ENCODE measurements around the gene CAMSAP3.

Gene CAMSAP3

DNA sequence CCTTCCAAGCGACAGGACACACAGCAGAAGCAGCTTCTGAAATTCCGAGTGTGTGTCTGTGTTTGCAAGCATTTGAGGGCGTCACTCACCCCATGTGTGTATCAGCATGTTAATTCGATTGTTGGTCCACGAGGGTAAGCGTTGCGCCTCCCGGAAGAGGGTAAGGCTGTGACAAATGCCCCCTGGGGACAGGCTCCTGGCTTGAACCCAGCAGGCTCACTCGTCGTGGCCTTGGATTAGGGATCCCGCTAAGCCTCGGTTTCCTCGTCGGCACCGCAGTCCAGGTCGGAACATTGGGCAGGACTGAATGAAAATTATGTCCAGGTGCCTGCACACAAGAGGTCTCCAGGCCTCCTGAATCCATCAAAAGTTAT, 40.6 kb downstream of the CAMSAP3 start:
- TF ChIP-seq, protein P1, sequence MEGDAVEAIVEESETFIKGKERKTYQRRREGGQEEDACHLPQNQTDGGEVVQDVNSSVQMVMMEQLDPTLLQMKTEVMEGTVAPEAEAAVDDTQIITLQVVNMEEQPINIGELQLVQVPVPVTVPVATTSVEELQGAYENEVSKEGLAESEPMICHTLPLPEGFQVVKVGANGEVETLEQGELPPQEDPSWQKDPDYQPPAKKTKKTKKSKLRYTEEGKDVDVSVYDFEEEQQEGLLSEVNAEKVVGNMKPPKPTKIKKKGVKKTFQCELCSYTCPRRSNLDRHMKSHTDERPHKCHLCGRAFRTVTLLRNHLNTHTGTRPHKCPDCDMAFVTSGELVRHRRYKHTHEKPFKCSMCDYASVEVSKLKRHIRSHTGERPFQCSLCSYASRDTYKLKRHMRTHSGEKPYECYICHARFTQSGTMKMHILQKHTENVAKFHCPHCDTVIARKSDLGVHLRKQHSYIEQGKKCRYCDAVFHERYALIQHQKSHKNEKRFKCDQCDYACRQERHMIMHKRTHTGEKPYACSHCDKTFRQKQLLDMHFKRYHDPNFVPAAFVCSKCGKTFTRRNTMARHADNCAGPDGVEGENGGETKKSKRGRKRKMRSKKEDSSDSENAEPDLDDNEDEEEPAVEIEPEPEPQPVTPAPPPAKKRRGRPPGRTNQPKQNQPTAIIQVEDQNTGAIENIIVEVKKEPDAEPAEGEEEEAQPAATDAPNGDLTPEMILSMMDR (IDR thresholded peaks at IDR 0.05) = no peak
- peaks cover 0 to 17% (median 1%) of the 10 kb centered on the region in 4 donors for H3K4me1 ChIP-seq
- H3K9me3 ChIP-seq = no peaks in the 10 kb centered on the region
- no peak overlapping the region for H3K4me3 ChIP-seq
- peaks cover 0 to 42% of the 10 kb centered on the region in 2 donors for H3K27me3 ChIP-seq
- H3K27ac ChIP-seq = no peak overlapping the region
- DNase-seq = no peak
- peaks cover 0 to 18% (median 0%) of the 10 kb centered on the region in 3 donors for H3K36me3 ChIP-seq
- intact Hi-C loops (cut with DNase I; ENCODE audit: low total_unique reads) = no loop called here

DNA sequence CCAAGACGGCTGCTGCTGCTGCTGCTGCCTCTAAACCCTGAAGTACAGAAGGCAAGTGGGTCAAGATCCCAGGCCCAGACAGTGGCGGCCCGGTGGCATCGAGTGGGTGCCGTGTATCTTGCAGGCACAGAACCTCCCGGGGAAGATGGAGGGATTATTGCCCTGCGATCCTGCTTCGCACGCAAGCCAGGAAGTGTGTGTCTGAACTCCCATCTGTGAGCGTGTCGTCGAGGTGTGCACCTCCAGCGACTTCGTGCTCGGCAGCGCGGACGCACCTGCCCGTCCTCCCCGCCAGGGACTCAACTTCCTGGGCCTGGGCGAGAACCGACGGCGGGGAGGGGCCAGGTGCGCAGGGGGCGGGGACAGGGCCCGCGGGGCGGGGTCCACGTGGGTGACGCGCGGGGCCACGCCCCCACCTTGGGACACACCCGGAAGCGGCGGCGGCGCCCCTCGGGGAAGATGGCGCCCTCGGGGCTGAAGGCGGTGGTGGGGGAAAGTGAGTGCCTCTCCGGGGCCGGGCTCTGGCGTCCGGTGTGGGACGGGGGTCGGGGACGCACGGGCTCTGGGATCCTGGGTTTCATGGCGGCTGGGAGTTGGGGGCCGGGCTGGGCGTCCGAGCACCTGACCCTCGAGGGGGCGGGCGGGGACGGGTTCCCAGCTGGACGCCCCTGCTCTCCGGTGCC, 41.2 kb downstream of the CAMSAP3 start, which contains the start of gene STXBP2:
STXBP2 (plus strand) TSS at position 420 of the 683 bp plus-strand sequence; CDS start at position 460, 40 bp downstream.
- peak in 1 of 2 donors; percentile 44 for DNase-seq
- peak within 1 kb of the TSS; percentile 35 to 44 for H3K4me3 ChIP-seq

DNA sequence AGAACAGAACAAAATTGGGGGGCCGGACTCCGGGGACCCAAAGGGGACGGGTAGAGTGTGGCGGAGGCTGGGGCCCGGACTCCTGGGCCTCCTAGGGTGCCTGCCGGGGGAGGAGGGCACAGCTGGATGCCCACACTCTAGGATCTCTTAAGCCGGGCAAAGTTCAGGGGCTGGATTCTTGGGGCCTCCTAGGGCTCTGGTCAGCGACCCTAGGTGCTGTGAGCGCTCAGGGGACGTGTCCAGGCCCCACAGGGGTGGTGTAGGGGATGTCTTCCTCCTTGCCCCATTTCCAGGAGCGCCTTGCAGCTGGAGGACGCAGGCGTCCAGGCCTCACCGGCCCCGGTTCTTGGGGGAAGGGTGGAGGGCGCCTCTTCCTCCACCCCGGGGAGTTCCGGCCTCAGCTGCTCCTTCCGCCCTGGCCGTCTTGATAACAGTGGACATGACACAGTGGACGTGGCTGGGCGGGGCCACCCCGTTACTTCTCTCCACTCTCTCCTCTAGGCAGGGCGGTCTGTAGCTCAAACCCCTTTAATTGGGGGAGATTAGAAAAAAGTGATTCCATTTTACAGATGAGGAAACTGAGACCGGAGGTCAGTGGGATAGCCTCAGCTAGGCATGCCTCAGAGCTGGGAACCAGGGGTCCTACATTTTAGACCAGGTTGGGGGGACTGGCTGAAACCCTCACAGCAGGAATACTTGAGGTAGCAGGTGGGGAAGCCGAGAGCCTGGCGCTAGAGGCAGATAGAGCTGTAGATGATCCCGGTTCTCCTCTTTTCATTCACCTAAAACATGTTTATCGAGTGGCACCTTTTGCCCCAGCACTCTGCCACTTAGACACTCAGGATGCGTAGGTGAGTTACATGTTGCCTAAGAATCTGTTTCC, 42.0 kb downstream of the CAMSAP3 start:
- peak overlapping the region; percentile 35 to 44 for H3K4me3 ChIP-seq
- H3K36me3 ChIP-seq = peaks cover 0 to 10% (median 0%) of the 10 kb centered on the region in 3 donors
- H3K9me3 ChIP-seq = no peaks in the 10 kb centered on the region
- TF ChIP-seq, protein P1 (IDR thresholded peaks at IDR 0.05) = no peak
- no peak for DNase-seq
- intact Hi-C loops (cut with DNase I; ENCODE audit: low total_unique reads) = no loop called here
- no peak overlapping the region for H3K27ac ChIP-seq
- peaks cover 0 to 45% of the 10 kb centered on the region in 2 donors for H3K27me3 ChIP-seq
- H3K4me1 ChIP-seq = peaks cover 0 to 11% (median 1%) of the 10 kb centered on the region in 4 donors

More for the DNA sequence above, 41.2 kb downstream of the CAMSAP3 start, which contains the start of gene STXBP2:
- Histone ChIP-seq H3K4me1 (peaks cover 0 to 12% (median 1%) of the 10 kb centered on the region in 4 donors), H3K27ac (no peak within 1 kb of the TSS), H3K9me3 (no peaks in the 10 kb centered on the region), H3K36me3 (peaks cover 0 to 14% (median 0%) of the 10 kb centered on the region in 3 donors), H3K27me3 (peaks cover 0 to 42% of the 10 kb centered on the region in 2 donors)
- intact Hi-C loops (cut with DNase I; ENCODE audit: low total_unique reads) = no loop called here
- TF ChIP-seq, protein P1 (IDR thresholded peaks at IDR 0.05) = no peak

DNA sequence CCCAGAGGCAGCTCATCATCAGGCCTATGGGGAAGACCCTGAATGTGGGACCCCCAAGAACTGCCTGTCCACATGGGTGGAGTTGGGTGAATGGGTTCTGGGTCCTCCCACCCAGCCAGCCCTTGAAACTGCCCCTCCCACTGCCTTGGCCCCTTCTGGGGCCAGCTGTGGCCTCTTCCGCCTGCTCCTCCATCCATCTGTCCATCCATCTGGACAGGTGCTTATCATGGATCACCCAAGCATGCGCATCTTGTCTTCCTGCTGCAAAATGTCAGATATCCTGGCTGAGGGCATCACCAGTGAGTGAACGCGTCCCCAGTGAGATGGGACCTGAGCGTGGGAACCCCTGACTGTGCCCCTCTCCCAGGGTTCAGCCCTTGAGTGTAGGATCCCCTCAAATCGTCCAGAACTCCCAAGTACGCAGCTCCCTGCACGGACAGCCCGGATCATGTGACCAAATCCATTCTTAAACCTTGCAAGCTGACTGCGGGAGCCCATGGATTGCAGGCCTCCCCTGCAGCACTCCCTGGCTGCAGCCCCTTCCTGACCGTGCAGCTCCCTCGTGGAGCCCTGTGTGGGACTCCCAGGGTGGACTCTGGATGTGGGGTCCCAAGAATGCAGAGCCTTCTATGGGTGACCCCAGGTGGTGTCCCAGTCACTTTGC, 43.3 kb downstream of the CAMSAP3 start:
- Histone ChIP-seq H3K9me3 (no peaks in the 10 kb centered on the region), H3K4me3 (no peak overlapping the region), H3K27ac (no peak overlapping the region), H3K27me3 (peaks cover 0 to 58% of the 10 kb centered on the region in 2 donors), H3K4me1 (peaks cover 0 to 11% (median 1%) of the 10 kb centered on the region in 4 donors), H3K36me3 (peaks cover 0 to 5% (median 0%) of the 10 kb centered on the region in 3 donors)
- intact Hi-C loops (cut with DNase I; ENCODE audit: low total_unique reads) = no loop called here
- DNase-seq = no peak
- TF ChIP-seq, protein P1 (IDR thresholded peaks at IDR 0.05) = no peak

DNA sequence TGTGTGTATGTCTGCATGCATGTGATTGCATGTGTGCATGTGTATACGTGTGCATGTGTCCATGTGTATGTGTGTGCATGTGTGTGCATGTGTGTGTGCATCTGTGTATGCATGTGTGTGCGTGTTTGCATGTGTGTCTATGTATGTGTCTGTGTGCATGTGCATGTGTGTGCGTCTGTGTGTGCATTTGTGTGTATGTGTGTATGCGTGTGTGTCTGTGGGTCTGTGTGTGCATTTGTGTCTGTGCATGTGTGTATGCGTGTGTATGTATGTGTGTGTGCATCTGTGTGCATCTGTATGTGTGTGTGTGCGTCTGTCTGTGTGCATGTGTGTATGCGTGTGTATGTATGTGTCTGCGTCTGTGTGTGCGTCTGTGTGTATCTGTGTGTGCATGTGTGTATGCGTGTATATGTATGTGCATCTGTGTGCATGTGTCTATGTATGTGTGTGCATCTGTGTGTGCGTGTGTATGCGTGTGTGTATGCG, 44.2 kb downstream of the CAMSAP3 start:
- peaks cover 0 to 64% of the 10 kb centered on the region in 2 donors for H3K27me3 ChIP-seq
- intact Hi-C loops (cut with DNase I; ENCODE audit: low total_unique reads) = loop anchor here (10.0 kb wide), 1 partner anchor 155 kb away; no protein-coding TSS in a partner anchor
- TF ChIP-seq, protein P1 (IDR thresholded peaks at IDR 0.05) = no peak

More for the DNA sequence above, 44.2 kb downstream of the CAMSAP3 start:
- no peak overlapping the region for H3K27ac ChIP-seq
- peaks cover 0 to 10% (median 0%) of the 10 kb centered on the region in 3 donors for H3K36me3 ChIP-seq
- no peak overlapping the region for H3K4me3 ChIP-seq
- no peaks in the 10 kb centered on the region for H3K9me3 ChIP-seq
- no peak for DNase-seq
- H3K4me1 ChIP-seq = peaks cover 0 to 11% (median 1%) of the 10 kb centered on the region in 4 donors
